Liver (tissue), 3 donors: ENCODE results near the gene PRPF6.
A peak's percentile ranks its signal among the peaks of the same experiment; 100 is the strongest.

Source experiments
- CTCF ChIP-seq: fragments of 150-350 bp; IDR thresholded peaks from 2 replicates; pipeline ENCODE4 v1.5.1; 2017; ENCODE audit warnings: improper control_type of control experiment, low read depth, low read length; ENCODE audit not compliant: missing input control
- FOXA1 ChIP-seq: IDR thresholded peaks from 2 replicates; pipeline ENCODE4 v1.6.1; 2016; ENCODE audit warnings: antibody characterized with exemption
- HNF4A ChIP-seq, 2 donors: conservative IDR thresholded peaks; 2 replicates each; pipeline ENCODE4 v1.6.1; 2016; ENCODE audit warnings: antibody characterized with exemption in 2 of 2, mild to moderate bottlenecking in 2 of 2
- JUND ChIP-seq, 2 donors: IDR thresholded peaks; 2 replicates each; pipeline ENCODE4 v1.6.1; 2016; ENCODE audit warnings: antibody characterized with exemption in 2 of 2
- MAX ChIP-seq: IDR thresholded peaks from 2 replicates; pipeline ENCODE4 v1.6.1; 2016; ENCODE audit warnings: antibody characterized with exemption
- TF ChIP-seq, protein P1 (sequence below): IDR thresholded peaks from 2 replicates; pipeline ENCODE4 v1.6.1; 2016; ENCODE audit warnings: antibody characterized with exemption, mild to moderate bottlenecking
- donor health status: healthy.
- donor health status: healthy.

- TF ChIP-seq, protein P1, sequence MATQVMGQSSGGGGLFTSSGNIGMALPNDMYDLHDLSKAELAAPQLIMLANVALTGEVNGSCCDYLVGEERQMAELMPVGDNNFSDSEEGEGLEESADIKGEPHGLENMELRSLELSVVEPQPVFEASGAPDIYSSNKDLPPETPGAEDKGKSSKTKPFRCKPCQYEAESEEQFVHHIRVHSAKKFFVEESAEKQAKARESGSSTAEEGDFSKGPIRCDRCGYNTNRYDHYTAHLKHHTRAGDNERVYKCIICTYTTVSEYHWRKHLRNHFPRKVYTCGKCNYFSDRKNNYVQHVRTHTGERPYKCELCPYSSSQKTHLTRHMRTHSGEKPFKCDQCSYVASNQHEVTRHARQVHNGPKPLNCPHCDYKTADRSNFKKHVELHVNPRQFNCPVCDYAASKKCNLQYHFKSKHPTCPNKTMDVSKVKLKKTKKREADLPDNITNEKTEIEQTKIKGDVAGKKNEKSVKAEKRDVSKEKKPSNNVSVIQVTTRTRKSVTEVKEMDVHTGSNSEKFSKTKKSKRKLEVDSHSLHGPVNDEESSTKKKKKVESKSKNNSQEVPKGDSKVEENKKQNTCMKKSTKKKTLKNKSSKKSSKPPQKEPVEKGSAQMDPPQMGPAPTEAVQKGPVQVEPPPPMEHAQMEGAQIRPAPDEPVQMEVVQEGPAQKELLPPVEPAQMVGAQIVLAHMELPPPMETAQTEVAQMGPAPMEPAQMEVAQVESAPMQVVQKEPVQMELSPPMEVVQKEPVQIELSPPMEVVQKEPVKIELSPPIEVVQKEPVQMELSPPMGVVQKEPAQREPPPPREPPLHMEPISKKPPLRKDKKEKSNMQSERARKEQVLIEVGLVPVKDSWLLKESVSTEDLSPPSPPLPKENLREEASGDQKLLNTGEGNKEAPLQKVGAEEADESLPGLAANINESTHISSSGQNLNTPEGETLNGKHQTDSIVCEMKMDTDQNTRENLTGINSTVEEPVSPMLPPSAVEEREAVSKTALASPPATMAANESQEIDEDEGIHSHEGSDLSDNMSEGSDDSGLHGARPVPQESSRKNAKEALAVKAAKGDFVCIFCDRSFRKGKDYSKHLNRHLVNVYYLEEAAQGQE: no peak
- TF ChIP-seq CTCF (no peak), JUND (IDR thresholded peaks at IDR 0.05) (no peak), FOXA1 (no peak), MAX (no peak), HNF4A (conservative IDR thresholded peaks at IDR 0.05) (peak in 1 of 2 donors; percentile 22)
These were observed 6.3 kb upstream of the PRPF6 start for GRCh38 chr20:63974402-63975200.
